Psoas muscle (tissue), 8 donors: ENCODE measurements around the gene C4orf54. TPM values are rescaled to one million over a fixed set of nuclear protein-coding genes. Genes with fewer than 3 reads are reported as not detected.

Source experiments
- ATAC-seq, 4 donors: fragments of 200-7000 bp; cut with Tn5 transposase; one replicate each; pipeline ENCODE4 v1.9.1; 2020; ENCODE audit warnings: moderate library complexity in 3 of 4, mild to moderate bottlenecking in 2 of 4
- DNase-seq, 2 donors: peaks; one replicate each; pipeline ENCODE4 v3.0.0-alpha.2; 2020
- H3K27ac ChIP-seq: fragments of 200-600 bp; one replicate; pipeline ENCODE4 v1.8.0; 2022
- H3K27me3 ChIP-seq, 3 donors: fragments of 200-600 bp in 1 of 3; one replicate each; pipeline versions ENCODE4 v1.6.1 to v1.8.0; 2013 to 2022; ENCODE audit warnings: low read length in 2 of 3, mild to moderate bottlenecking in 2 of 3, moderate library complexity in 1 of 3; ENCODE audit not compliant: insufficient read depth in 3 of 3
- H3K36me3 ChIP-seq, 2 donors: fragments of 200-600 bp in 1 of 2; one replicate each; pipeline versions ENCODE4 v1.6.1 to v1.8.0; 2013 to 2022; ENCODE audit warnings: low read depth in 1 of 2, mild to moderate bottlenecking in 1 of 2, moderate library complexity in 1 of 2; ENCODE audit not compliant: insufficient read depth in 1 of 2
- H3K4me1 ChIP-seq: fragments of 200-600 bp; one replicate; pipeline ENCODE4 v1.8.0; 2022
- H3K4me3 ChIP-seq: fragments of 200-600 bp; one replicate; pipeline ENCODE4 v1.8.0; 2022; ENCODE audit warnings: mild to moderate bottlenecking
- H3K9me3 ChIP-seq: fragments of 200-600 bp; one replicate; pipeline ENCODE4 v1.8.0; 2022
- WGBS, 3 donors: extraction: QIAGEN DNeasy Blood & Tissue Kit; methylation state at CpG; one replicate each; pipeline versions ENCODE4 v1.1.6 to v1.1.7; 2013; 5-methylcytosine and 5-hydroxymethylcytosine counted together
- intact Hi-C, 2 donors: fragments of 100-400 bp; cut with DNase I; formaldehyde crosslinking; loops; one replicate each; pipeline versions ENCODE4 v1.11.0 to v1.14.2; 2022
- polyA plus RNA-seq, 3 donors: library from polyadenylated mRNA; stranded (reverse); fragments of 200-250 nt; gene quantifications; one replicate each; pipeline ENCODE4 v1.2.3, GENCODE V29; 2013
- total RNA-seq, 4 donors: library from RNA; stranded (reverse); fragmentation: NEBNext Ultra II Directional in 2 of 4; extraction: Animal tissue kit (Norgen Biotek cat#: 25700) in 2 of 4; gene quantifications; one replicate each; pipeline versions ENCODE4 v1.2.1 to v1.2.4, GENCODE V29; 2021 to 2023
- TF ChIP-seq, protein P1 (sequence below): fragments of 200-600 bp; IDR thresholded peaks from one replicate; pipeline ENCODE4 v1.8.0; 2022; ENCODE audit warnings: antibody characterized with exemption
- donor health status: healthy with polysubstance abuse.
- donor health status: DM: no; HTN: no; CAD: no; lungs with moderate emphysema.
- donor health status: Bipolar disorder and iron deficiency.
- donor health status: healthy.
- donor health status: DM: yes; HTN: yes; CAD: no.
- donor health status: DM: no; HTN: no; CAD: no.
- donor health status: DM: no; HTN: no; CAD: no.
- donor health status: DM: yes; HTN: yes; CAD: no.

Gene C4orf54
- total and polyA plus RNA-seq, 7 donors: 3.3 to 151 (median 58.1) TPM

DNA sequence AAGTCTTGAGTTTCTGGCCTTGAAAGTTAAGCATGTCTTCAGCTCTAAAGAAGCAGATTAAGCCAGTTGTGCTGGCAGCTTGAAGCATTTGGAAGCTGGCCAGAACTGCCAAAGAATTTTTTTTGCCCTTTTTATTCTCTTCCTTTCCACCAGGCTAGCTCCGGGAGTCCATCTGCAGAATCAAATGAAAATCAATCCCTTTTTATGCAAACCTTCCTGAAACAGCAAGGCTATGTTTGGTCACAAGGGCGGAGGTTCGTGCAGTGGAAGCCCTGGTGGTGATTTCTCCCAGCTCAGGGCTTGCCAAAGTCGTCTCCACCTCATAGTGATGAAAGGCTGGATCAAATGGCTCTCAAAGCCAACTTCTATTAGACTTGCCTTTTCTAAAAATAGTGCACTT lies 21.6 kb upstream of the C4orf54 start:
- peak overlapping the region; percentile 89 for H3K27ac ChIP-seq
- 5 to 7% (median 6%) methylated on average over 4 of the region's 4 CpGs for WGBS, 3 donors
- H3K4me1 ChIP-seq: peaks cover 15% of the 10 kb centered on the region
- TF ChIP-seq, protein P1, sequence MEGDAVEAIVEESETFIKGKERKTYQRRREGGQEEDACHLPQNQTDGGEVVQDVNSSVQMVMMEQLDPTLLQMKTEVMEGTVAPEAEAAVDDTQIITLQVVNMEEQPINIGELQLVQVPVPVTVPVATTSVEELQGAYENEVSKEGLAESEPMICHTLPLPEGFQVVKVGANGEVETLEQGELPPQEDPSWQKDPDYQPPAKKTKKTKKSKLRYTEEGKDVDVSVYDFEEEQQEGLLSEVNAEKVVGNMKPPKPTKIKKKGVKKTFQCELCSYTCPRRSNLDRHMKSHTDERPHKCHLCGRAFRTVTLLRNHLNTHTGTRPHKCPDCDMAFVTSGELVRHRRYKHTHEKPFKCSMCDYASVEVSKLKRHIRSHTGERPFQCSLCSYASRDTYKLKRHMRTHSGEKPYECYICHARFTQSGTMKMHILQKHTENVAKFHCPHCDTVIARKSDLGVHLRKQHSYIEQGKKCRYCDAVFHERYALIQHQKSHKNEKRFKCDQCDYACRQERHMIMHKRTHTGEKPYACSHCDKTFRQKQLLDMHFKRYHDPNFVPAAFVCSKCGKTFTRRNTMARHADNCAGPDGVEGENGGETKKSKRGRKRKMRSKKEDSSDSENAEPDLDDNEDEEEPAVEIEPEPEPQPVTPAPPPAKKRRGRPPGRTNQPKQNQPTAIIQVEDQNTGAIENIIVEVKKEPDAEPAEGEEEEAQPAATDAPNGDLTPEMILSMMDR: peak; percentile 36
- ATAC-seq (peak; percentile 95 to 98 (median 98)), DNase-seq (peak; percentile 32 to 74)
- H3K4me3 ChIP-seq: no peak overlapping the region
- H3K9me3 ChIP-seq: peaks cover 2% of the 10 kb centered on the region
- intact Hi-C loops: loop anchor here in 1 of 2 donors (5.0 kb wide), 1 partner anchor 43 kb away; no protein-coding TSS in a partner anchor
- no peaks in the 10 kb centered on the region for H3K36me3 ChIP-seq
- H3K27me3 ChIP-seq: no peaks in the 10 kb centered on the region

DNA sequence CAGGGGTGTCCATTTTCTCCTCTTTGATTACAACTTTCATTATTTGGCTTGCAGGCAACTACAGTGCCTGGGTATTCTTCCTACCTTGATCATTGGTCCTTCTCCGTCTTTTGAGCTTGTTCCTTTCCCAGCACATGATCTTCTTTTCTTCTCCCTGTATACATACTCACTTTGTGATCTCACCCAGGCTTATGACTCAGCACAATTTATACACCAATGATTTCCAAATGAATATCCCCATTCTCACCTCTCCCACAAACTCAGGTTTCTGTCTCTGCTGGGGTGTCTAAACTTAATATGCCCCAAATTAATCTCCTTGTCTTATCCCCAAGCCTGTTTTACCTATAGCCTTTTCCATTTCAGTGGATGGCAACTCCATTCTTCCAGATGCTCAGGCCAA lies 19.5 kb upstream of the C4orf54 start:
- intact Hi-C loops: loop anchor here in 1 of 2 donors (5.0 kb wide), 1 partner anchor 45 kb away; no protein-coding TSS in a partner anchor
- 84 to 92% (median 85%) methylated on average over 1 of the region's 1 CpG for WGBS, 3 donors

DNA sequence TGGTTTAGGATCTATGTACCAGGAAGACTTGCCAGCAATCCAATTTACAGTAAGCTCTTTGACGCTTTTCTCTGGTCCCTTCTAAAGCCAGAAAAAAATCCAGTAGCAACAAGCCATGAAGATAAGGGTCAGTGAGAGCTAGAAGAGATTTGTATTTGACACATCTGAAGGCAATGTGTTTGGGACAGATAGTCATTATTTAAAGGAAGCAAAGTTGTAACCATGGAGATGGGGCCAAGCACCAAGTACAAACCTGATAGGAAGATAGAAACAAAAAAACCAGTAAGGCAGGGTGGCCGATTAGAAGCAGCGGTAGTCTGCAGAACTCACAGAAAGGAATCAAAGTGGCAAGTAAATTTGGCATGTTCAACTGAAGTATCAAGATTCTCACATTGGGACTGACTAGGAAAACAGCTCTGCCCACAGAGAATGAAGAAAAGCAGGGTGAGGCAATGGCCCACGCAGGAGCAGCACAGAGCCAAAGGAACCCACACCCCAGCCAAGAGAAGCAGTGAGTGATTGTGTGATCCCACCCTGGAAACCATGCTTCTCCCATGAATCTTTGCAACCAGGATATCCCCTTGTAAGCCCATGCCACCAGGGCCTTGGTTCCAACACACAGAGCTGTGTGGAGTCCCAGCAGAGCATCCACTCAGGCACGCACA lies 12.9 kb upstream of the C4orf54 start:
- TF ChIP-seq, protein P1: no peak
- ATAC-seq: no peak
- H3K27ac ChIP-seq: no peak overlapping the region

More for the DNA sequence above, 19.5 kb upstream of the C4orf54 start:
- H3K27ac ChIP-seq: no peak overlapping the region
- no peaks in the 10 kb centered on the region for H3K27me3 ChIP-seq
- no peak overlapping the region for H3K4me3 ChIP-seq
- ATAC-seq (no peak), DNase-seq (no peak)
- peaks cover 15% of the 10 kb centered on the region for H3K4me1 ChIP-seq
- no peaks in the 10 kb centered on the region for H3K36me3 ChIP-seq
- TF ChIP-seq, protein P1: no peak
- H3K9me3 ChIP-seq: peaks cover 18% of the 10 kb centered on the region

DNA sequence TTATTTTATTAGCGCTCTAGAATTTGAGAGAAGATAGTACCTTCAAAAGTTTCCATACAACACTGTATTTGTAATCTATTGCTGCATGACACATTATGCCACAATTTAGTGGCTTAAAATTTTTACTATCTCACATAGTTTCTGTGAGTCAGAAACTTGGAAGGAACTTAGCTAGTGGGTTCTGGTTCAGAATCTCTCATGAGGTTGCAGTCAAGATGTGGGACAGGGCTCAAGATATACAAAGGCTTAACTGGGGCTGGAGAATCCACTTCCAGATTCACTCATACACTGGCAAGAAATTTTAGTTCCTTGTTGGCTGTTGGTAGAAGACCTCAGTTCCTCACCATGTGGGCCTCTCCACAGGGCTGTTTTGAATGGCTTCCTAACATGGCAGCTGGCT lies 11.5 kb upstream of the C4orf54 start:
- intact Hi-C loops: no loop called here
- no peak for ATAC-seq
- WGBS, 3 donors: 98 to 100% (median 98%) methylated on average over 1 of the region's 1 CpG

More for the DNA sequence above, 12.9 kb upstream of the C4orf54 start:
- Histone ChIP-seq H3K9me3 (peaks cover 16% of the 10 kb centered on the region), H3K27me3 (no peaks in the 10 kb centered on the region), H3K4me1 (no peaks in the 10 kb centered on the region), H3K36me3 (no peaks in the 10 kb centered on the region), H3K4me3 (no peak overlapping the region)
- intact Hi-C loops: no loop called here
- 82 to 96% (median 91%) methylated on average over 5 of the region's 5 CpGs for WGBS, 3 donors
- no peak for DNase-seq

More for the DNA sequence above, 11.5 kb upstream of the C4orf54 start:
- Histone ChIP-seq H3K9me3 (peaks cover 16% of the 10 kb centered on the region), H3K27ac (no peak overlapping the region), H3K4me3 (no peak overlapping the region), H3K27me3 (no peaks in the 10 kb centered on the region), H3K4me1 (no peaks in the 10 kb centered on the region), H3K36me3 (no peaks in the 10 kb centered on the region)
- TF ChIP-seq, protein P1: no peak
- no peak for DNase-seq
